Kidney capillary endothelial cell (primary cell): ENCODE data around the gene DLG5.
"Not testable (repeated sequence)": the region's sequence is repeated elsewhere in the genome, so short reads cannot be mapped to it uniquely, and the experiment has no call there.

Experiments
- DNase-seq: peaks from one replicate; pipeline ENCODE4 v3.0.0-alpha.2; 2018; ENCODE audit warnings: low spot score

Gene DLG5

DNA sequence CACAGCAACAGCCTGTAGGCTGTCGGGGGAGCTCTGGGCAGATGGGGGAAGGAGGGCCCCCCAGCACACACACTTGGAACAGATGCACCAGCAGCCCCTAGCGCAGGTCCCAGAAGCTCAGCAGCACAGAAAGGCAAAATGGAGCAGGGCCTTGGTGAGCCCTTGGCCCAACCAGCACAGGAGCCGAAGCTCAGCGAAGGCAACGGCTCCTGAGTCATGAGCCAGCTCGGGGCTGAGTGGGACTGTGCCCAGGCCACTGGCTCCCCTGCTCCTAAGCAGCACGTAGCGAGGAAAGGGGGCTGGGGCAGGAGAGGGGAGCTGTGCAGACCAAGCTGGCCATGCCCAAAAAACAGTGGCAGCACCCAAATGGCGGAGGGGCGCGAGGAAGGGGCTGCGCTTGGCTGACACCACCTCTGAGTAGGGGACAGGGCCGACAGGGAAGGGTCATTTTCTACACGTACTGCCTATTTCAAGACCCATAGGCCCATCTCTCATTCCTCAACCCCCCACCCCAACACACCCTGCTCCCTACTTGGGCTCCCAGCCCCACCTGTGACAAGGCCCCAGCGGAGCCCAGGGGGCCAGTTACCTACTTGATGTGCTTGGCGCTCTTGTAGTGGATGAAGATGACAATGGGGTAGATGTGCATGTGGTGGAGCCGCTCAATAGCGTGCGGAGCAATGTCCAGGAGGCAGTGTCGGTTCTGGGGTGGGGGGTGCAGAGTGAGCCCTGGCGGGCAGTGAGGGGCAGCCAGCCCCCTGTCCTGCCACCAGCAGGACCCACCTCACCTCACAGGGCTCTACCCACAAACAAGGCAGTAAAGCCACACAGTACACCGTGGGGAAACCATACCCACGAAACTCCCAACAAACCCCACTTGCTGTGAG lies 132.1 kb downstream of the DLG5 start:
- DNase-seq = no peak

DNA sequence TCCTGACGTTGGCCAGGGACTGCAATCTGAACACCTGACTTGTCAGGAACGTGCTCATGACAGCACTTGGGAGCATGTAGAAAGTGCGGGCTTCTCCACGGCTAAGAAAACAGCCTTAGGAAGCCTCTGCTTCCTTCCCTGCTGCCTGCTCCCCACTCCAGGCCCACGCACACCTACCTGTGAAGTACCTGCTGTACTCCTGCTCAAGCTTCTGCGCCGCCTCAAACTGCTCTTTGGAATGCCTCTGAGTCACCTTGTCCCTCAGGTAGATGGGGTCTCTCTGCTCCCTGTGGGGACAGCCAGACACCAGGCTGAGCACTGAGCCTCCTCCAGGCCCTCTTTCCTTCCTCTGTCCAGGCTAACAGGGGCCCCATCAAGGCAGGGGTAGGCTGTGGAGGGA lies 132.7 kb downstream of the DLG5 start:
- no peak for DNase-seq

DNA sequence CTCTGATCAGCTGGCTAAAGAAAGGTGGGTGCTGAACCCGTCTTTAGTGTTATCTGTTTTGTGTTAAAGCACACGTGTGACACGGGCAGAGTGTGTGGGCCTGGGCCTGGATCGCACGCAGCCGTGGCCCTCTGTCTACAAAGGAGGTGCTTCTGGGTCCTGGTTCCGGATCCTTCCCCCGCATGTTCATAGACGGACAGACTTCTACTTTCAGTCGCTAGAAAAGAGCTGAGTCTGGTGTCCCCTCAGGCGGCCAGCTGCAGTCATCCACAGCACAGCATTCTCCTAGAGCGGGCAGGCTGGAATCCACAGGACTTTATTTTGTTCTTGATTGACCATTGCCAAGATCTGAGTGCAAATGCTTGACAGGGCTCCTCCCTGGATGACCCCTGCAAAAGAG lies 134.4 kb downstream of the DLG5 start:
- DNase-seq = no peak

DNA sequence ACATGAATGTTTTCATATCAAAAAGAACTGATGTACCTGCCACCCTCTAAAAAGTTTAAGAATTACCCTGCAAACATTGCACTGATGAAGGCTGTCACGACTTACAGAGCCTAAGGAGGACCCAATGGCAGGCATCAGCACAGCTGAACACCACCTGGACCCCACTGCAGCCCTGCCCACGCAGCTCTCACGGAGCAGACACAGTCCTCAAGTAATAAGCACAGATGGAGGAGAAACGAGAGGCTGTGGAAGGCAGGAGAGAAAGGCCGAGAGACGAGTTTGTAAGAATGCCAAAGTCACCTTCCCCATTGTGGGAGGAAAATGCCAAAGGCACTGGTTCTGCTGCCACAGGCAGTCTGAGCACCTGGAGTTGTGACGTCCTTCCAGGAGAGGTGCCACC lies 135.0 kb downstream of the DLG5 start:
- DNase-seq = no peak

DNA sequence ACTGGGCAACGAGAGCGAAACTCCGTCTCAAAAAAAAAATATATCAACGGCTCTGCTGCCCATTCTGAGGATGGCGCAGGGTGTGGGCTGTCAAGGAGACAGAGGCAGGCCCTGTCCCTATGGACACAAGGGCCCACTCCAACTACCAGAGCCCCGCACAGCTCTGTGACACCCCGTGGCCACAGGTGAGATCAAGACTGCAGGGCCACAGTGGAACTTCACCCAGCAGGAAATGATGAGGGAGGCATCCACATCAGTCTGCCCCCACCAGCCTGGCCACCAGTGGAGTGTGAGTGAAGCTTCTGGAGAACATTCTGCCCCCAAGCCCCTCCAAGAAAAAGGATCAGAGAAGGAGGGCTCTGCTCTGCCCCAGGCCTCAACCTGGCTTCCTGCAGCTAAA lies 136.7 kb downstream of the DLG5 start:
- no peak for DNase-seq

DNA sequence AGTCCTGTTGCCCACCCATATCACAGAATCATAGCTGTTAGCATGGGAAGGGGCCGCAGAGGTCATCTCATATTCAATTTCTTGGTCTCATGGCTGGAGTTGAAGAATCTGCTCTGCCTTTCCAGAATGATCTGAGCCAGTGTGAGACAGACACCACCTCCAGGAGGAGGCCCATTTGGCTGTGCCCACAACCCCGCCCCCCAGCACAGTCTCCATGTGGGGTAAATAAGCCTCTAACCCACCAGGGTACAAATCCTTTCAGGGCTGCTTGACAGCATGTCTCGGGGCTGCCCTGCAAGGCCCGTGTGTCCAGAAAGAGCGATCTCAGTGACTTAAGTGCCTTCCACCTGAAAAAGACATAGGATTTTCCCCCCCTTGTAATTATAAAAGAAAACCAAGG lies 137.5 kb downstream of the DLG5 start:
- no peak for DNase-seq

DNA sequence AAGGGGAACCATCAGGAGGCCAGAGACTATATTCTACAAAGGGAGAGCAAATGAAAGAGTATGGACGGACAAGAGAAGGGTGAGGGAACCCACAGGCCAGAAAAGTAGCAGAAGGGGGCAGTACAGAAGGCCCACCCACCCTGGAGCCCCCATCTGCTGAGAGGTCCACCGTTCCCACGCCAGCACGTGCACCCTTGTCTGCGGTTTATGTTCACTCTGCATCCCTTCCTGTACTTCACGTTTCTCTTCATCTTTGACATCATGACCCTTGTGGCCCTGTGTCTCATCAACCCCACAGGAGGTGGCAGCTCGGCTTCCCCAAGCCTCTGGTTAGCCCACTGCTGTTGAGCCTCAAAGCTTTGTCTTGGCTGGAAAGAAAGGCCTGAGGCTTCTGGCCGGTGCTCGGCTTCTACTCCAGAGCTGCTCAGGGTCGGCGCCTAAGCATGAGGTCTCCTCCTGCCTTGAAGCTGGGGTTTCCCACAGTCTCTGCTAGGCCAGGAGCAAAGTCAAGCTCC lies 138.0 kb downstream of the DLG5 start:
- no peak for DNase-seq

DNA sequence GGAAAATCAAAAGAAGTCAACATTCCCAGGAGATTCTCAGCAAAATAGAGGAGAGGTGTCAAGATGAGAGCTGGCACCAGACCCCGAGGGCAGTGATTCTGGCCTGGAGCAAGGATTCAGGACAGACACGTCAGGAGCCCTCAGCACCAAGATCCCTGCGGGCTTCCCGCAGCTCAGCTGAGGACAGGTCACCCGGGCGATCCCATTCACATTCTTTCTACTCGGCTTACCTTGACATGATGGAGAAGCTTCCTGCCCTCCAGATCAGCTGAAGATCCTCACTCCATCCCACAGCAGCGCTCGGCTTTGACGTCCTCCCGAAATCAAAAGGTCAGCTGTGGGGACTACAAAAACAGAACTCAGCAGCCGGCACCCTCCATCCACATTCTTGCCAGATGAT lies 139.1 kb downstream of the DLG5 start:
- no peak for DNase-seq

DNA sequence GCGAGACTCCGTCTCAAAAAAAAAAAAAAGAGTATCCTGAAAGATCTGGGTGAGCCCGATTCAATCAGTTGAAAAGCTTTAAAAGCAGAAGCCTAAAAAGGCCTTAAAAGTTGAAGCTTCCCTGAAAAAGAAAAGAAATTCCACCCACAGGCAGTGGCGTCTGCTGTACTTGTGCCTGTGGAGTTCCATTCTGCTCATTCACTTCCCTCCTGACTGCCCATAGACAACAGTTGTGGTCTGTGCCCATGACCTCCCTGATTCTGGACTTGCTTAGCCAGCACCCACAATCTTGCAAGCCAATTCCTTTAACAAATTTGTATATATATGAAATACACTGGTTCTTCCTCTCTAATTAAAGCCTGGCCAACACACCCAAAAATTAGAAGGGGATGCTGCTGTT lies 141.7 kb downstream of the DLG5 start:
- DNase-seq = no peak

DNA sequence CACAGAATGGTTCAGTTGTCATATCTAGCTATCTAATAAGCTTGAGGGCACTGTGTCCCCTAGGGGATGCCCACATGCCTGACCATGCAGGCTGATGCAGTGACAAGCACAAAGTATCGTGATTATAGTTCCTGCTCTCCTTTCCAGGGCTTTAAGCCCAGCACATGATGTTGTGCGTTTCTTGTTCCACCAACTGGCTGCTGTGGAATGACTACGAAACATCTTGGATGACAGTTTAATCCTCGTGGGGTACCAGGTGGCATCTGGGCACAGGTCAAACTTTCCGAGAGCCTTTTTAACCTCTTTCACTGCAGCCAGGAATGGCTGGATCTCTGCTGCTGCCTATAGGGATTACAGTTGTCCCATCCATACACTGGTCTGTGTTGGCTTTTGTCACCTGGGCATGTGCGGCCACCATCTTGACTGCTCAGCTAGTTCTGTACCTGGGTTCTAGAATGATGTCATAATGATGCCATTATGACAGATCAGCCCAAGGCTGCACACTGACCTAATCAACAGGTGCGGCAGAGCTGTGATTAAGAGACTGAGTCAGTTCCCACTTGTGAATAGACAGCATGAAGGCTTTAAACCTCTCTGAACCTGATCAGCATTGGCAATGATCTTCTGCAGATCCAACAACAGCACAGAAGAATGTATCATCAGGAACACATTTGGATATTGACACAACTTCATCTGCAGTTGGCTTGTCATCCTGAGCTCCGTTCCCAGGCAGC lies 144.1 kb downstream of the DLG5 start:
- DNase-seq = no peak

DNA sequence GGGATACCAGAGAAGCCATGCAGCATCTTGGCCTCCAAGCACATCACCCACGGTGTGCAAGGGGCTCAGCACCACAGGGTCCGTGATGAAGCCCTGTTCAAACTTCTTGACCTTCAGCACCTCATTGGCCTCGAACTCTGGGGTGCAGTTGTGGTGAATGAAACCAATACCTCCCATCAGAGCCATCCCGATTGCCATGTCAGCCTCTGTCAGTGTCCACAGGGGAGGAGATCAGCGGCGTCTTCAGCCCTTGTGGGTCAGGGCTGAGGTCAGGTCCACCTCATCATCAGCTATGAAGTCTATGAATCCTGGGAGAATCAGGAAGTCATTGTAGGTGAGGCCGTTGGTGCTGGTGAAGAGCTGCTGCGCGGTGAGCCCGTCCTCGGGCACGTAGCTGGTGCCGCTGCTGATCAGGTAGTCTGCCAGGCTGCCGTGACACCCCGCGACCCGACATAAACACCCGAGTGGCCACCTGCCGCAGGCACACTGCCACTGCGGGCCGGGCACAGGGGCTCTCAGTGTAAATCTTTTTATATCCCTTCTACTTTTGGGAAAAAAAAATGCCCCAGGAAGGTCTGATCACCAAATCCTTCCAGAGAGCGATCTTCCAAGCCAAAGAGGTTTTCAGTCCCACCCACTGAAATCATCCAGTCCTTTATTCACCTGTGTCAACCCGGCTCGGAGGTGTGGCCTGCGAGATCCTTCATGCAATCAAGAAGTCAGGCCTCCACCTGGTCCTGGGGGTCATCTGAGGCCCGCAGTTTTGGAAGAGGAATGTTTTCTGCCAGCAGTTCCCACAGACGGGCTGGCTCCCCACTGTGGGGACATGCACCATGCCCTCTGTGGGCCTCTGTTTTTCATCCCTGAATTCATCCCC lies 144.9 kb downstream of the DLG5 start:
- DNase-seq = no peak

DNA sequence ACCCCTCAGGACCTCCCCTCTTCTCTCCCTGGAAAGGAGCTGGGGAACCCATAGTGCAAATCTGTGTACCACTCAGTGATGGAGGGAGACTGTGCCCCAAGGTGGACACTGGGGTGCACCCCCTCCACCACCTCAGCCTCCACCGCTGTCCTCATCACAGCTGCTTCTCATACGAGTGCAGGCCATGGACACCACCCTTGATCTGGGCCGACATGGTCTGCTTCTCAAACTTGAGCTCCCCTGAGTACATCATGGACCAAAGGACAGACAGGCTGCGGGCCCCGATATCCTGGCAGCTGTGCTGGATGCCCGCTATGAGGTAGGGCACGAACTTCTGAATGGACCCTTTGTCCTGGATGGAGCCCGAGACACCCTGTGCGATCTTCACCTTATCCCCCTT lies 146.4 kb downstream of the DLG5 start:
- DNase-seq = no peak

DNA sequence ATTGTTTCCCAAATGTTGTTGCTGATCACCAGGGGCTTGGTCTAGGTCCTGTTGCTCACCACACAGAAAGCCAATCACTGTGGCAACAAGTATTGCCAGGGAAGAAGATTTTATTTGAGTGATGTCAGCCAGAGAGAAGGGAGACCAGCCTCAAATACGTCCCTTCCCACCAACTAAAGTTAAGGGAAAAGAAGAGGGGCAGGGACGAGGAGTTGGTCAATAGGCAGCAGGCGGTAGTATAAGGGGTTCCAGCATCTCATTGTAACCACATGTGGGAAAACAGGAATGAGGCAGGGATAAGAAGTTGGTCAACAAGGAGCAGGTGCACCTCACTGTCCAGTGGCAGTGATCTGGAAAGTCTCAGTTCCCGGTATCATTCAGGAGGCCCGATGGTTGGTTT lies 150.1 kb downstream of the DLG5 start:
- DNase-seq = no peak

DNA sequence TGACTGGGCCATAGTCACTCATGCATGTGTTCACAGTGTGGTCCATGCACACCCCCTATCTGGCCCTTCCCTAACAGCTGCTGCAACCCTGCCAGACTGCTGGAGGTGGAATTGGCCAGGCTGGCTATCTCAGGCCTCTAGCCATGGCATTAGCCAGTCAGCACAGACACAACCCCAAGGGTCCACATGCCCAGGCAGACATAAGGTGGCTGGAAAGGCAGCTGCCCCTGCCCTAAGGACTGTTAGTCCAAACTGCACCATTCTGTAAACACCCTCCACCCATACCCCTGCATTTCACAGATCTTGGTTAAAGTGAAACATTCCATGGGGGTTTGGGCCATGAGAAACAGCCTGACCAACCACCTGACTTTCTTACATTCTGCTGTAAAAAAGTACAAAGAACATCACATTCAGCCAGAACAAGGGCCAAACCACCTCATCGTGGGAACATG lies 151.6 kb downstream of the DLG5 start:
- DNase-seq = no peak

DNA sequence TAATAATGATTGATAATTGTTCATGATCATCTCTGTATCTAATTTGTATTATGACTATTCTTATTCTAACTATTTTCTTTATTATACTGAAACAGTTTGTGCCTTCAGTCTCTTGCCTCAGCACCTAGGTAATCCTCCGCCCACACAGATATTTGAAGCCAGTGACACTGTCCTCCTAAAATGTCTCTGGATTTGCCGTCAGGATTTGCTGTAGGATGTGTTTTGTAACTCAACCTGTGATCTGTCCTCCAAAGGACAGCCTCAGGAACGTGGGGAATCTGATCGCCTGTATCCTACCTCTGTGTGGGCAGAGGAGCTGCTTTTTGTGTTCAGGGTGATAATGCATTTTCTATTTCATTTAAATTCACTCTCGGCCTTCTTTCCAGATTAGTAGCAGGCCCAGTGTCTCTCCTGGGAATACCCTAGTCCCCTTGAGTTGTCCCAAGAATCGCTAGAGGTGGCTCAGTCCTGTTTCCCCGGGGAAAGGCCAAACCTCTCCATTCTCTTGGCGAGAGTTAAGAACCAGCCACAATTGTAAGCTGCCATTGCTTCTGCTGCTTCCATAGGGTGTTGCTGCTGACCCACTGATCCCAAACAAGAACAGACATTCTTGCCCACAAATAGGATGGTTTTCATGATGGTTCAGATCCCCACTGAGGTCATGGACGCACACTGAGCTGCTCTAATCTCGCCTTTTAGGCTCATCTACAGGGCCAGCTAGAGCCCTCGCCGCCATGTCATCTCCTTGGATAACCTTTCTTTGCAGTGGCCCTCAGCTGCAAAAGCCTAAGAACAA lies 152.7 kb downstream of the DLG5 start:
- DNase-seq = no peak

DNA sequence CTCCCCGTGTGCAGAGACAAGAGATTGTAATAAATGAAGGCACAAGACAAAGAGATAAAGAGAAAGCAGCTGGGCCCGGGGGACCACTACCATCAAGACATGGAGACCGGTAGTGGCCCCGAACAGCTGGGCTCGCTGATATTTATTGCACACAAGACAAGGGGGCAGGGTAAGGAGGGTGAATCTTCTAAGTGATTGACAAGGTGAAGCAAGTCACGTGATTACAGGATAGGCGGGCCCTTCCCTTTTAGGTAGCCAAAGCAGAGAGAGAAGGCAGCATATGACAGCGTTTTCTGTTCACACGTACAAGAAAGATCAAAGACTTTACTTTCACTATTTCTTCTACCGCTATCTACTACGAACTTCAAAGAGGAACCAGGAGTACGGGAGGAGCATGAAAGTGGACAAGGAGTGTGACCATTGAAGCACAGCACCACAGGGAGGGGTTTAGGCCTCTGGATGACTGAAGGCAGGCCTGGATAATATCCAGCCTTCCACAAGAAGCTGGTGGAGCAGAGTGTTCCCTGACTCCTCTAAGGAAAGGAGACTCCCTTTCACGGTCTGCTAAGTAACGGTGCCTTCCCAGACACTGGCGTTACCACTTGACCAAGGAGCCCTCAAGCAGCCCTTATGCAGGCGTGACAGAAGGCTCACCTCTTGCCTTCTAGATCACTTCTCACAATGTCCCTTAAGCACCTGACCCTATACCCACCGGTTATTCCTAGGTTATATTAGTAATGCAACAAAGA lies 153.5 kb downstream of the DLG5 start:
- DNase-seq = not testable (repeated sequence)

DNA sequence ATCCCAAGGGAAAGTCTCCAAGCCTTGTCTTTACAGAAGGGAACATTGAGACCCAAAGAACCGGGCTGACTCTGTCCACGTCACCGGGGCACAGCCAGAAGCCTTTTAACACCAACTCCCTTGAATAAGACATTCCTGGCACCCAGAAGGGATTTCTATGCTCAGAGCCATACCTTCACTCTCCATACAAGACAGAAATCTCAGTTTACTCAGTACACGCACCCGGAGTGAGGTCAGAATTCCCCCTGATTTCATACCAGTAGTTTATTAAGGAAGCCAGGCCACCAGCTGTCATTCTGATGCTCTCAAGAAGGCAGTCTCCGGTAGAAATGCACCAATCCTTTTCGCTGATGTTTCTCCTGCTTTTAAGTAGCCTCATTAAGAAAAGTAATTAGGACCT lies 154.7 kb downstream of the DLG5 start:
- no peak for DNase-seq

DNA sequence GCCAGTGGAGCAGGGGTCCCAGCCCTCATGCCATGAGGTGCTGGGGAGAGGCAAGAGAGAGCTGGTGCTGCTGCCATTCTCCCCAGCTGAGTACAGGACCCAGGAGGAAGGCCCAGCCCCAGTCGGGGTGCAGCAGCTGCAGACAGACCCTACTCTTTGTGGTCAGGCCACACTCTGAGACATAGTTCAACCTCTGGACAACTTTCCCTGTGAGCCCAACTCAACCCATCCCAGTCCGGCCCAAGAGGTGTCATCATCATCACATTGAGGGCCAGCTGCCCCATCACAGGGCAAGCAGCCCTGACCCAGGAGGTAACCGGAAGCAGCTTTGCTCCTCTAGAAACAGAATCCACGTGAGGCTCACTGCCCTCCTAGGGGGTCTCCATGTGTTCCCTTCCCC lies 155.1 kb downstream of the DLG5 start:
- DNase-seq = no peak

DNA sequence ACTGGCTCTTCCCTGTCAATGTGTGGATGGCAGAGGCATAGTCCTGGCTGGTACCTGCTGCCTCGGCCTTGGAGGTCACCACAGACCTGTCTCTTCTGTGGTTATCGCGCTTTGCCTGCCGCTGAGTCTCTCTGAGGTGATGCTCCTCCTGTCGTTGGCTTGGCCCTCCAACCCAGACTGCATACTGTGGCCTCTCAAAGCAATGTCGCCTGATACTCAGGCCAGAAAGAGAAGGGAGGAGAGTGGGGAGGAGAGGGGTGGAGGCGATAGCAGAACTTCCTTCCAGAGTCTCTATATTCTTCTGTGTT lies 155.7 kb downstream of the DLG5 start:
- DNase-seq = no peak

DNA sequence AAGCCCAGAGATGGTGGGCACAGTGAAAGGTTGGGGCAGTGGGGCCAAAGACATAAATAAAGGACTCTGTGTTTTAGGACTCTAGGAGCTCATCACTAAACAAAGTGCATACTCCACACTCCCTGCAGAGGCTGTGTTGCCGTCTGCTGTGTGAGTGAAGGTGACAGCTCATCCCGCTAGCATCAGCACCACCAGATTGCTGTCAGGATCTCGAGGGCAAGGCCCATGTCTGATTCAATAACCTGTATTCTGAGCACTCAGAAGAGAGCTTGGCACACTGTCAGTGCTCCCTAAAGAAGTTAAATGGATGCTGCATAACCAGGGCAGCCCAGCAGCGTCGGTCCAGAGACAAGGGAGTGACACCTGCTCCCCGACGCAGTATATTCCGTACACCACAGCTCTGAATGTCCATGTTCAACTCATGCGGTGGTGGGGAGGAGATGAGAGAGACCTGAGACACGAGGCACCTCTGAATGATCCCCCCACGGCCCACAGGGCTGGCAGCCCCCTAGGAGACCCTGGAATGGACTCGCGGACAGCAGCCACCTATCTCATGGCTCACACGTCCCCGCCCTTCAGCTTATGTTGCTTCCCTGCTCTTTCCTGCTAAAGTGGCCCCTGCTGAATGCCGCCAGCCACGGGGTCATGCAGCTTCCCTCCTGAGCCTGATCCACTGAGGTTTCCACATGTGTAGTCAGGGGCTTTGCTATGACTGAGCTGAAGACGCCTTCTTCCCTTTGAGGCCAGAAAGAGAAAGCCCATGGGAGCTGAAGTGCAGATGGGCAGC lies 156.3 kb downstream of the DLG5 start:
- DNase-seq = no peak
